GM10266 (cell line): ENCODE measurements around the gene MAPK1.
"Not testable (repeated sequence)": the region's sequence is repeated elsewhere in the genome, so short reads cannot be mapped to it uniquely, and the experiment has no call there.

ENCODE experiments used
- DNase-seq: peaks from one replicate; pipeline ENCODE4 v3.0.0; 2012; ENCODE audit errors: extremely low spot score
- CTCF ChIP-seq: IDR thresholded peaks from 2 replicates; pipeline ENCODE4 v1.5.1; 2012; ENCODE audit warnings: mild to moderate bottlenecking, low read depth; ENCODE audit not compliant: control insufficient read depth, insufficient read depth; ENCODE audit errors: missing control alignments

MAPK1 gene

GRCh38 chr22:21867528-21868266 lies at the start of gene MAPK1:
TSS of gene MAPK1 (minus strand) at chr22:21867645. CDS start at chr22:21867440, 205 bp downstream.
- TF ChIP-seq CTCF = peak; percentile 37
- DNase-seq = peak; percentile 96

- TF ChIP-seq CTCF = no peak
- no peak for DNase-seq
Observed at GRCh38 chr22:21916309-21916918, 49.0 kb upstream of the MAPK1 start.

GRCh38 chr22:21915624-21916308 lies 48.3 kb upstream of the MAPK1 start:
- TF ChIP-seq CTCF = no peak
- no peak for DNase-seq

GRCh38 chr22:21914033-21914642 lies 46.7 kb upstream of the MAPK1 start:
- DNase-seq = not testable (repeated sequence)

- DNase-seq = not testable (repeated sequence)
Observed at GRCh38 chr22:21910367-21910766, 42.9 kb upstream of the MAPK1 start.

- TF ChIP-seq CTCF = no peak
- DNase-seq = no peak
Observed at GRCh38 chr22:21909871-21910270, 42.4 kb upstream of the MAPK1 start.

GRCh38 chr22:21907638-21908522 lies 40.4 kb upstream of the MAPK1 start:
- no peak for DNase-seq
- TF ChIP-seq CTCF = no peak

- DNase-seq = not testable (repeated sequence)
Observed at GRCh38 chr22:21905234-21905633, 37.8 kb upstream of the MAPK1 start.
